ENCODE measurements around the gene VWA8.

Gene VWA8

DNA sequence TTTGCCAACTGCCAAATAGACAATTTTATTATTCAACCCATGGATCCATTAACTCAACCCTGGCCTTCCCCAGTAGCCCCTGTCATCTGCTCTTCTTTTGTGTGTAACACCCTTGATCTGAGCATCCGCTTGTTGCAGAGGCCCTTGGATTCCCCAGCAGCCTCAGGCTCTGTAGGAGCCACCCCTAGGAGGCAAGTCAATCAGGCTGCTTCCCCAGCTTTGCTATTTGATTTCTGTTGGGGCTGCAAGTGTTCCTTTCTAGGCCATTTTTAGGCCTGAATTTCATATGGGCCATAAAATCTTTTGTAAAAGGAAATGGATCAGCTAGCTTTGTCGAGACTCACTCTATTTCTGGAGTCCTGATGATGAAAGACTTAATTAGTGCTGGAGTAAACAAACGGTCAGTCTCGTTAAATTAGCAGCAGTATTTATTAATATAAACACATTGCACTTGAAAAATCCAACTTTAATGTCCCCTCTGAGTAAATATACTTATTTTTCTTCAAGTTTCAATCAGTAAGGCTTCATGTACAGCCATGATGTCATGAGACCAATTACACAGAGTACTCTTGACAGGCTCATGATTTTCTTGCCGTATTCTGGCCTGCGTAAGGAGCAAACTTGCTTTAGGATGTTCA, 398.2 kb downstream of the VWA8 start:
- H3K27me3 ChIP-seq (ENCODE audit: insufficient read depth, low read length), result no peaks in the 10 kb centered on the region
- H3K27ac ChIP-seq (ENCODE audit: low read depth, low read length), result no peak overlapping the region
- H3K36me3 ChIP-seq (ENCODE audit: insufficient read depth, low read length), result no peaks in the 10 kb centered on the region
- no peak overlapping the region for H2AFZ ChIP-seq (ENCODE audit: low read length, unreplicated experiment)
- H3K4me1 ChIP-seq (ENCODE audit: control insufficient read depth, insufficient read depth, low read length, unreplicated experiment), result peaks cover 30% of the 10 kb centered on the region
- no peaks in the 10 kb centered on the region for H3K79me2 ChIP-seq (ENCODE audit: control insufficient read depth, insufficient read depth, low read length, unreplicated experiment)
- no peak overlapping the region for H3K4me3 ChIP-seq (ENCODE audit: low read depth, low read length)

DNA sequence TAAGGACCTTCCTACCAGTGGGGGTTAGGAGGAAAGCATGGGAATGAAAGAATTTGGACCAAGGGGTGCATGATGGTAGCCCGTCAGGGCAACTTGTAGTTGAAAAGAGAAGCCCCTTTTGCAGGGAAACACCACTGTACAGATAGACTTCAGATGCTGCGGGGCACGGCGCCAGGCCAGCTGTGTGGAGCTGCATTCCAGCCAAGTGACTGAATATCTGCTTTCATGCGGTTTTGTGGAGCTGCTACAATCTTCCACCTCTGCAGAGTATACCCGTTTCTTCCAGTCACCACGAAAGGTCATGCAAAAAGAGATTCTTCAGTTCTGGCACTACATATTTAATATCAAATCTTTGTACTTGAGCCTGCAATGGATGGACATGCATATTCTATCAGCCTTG, 398.8 kb downstream of the VWA8 start:
- H3K36me3 ChIP-seq (ENCODE audit: insufficient read depth, low read length), result no peaks in the 10 kb centered on the region
- H3K4me3 ChIP-seq (ENCODE audit: low read depth, low read length), result no peak overlapping the region
- no peak overlapping the region for H2AFZ ChIP-seq (ENCODE audit: low read length, unreplicated experiment)
- peaks cover 30% of the 10 kb centered on the region for H3K4me1 ChIP-seq (ENCODE audit: control insufficient read depth, insufficient read depth, low read length, unreplicated experiment)
- H3K79me2 ChIP-seq (ENCODE audit: control insufficient read depth, insufficient read depth, low read length, unreplicated experiment), result no peaks in the 10 kb centered on the region
- H3K27ac ChIP-seq (ENCODE audit: low read depth, low read length), result no peak overlapping the region
- no peaks in the 10 kb centered on the region for H3K27me3 ChIP-seq (ENCODE audit: insufficient read depth, low read length)

DNA sequence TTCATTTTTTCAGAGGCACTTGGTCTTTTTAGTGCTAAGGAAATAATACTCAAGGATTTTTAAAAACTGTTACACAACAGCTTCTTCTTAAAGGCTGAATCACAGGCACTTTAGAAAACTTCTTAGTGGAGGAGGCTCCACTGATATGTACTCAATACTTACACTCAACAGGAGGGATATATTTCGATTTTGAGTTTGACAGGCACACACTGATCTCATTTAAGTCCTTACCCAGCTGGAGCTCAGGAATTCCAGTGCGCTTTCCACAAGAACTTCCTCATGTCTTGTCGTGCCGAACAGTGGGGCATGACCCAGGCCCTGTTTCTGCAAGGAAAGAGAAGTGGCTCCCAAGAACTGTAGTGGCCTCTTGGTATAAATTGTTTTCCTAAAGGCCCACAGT, 399.7 kb downstream of the VWA8 start:
- no peak overlapping the region for H2AFZ ChIP-seq (ENCODE audit: low read length, unreplicated experiment)
- no peaks in the 10 kb centered on the region for H3K36me3 ChIP-seq (ENCODE audit: insufficient read depth, low read length)
- no peaks in the 10 kb centered on the region for H3K27me3 ChIP-seq (ENCODE audit: insufficient read depth, low read length)
- no peaks in the 10 kb centered on the region for H3K79me2 ChIP-seq (ENCODE audit: control insufficient read depth, insufficient read depth, low read length, unreplicated experiment)
- peaks cover 30% of the 10 kb centered on the region for H3K4me1 ChIP-seq (ENCODE audit: control insufficient read depth, insufficient read depth, low read length, unreplicated experiment)
- no peak overlapping the region for H3K27ac ChIP-seq (ENCODE audit: low read depth, low read length)
- no peak overlapping the region for H3K4me3 ChIP-seq (ENCODE audit: low read depth, low read length)

GRCh38 chr13:41558781-41559560, 401.9 kb downstream of the VWA8 start:
- H3K36me3 ChIP-seq (ENCODE audit: insufficient read depth, low read length), result no peaks in the 10 kb centered on the region

DNA sequence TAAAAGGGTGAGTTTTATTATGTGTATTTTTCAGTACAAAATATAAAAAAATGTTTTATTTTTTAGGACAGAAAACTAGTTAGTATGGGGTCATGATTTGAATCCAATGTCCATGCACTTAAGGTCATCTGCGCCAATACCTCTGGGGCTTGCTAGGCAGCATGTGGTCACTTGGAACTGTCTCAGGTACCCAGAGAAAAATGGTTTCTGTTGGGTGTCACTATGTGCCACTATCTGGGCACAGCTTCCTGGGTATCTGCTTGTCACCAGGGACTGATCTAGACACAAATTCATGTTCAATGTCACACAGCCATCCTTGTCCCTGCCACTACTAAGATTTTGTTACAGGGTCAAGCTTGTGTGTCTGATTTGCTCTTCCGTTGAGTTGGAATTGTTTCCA, 403.2 kb downstream of the VWA8 start:
- H2AFZ ChIP-seq (ENCODE audit: low read length, unreplicated experiment), result no peak overlapping the region
- H3K27me3 ChIP-seq (ENCODE audit: insufficient read depth, low read length), result no peaks in the 10 kb centered on the region; the same call in 1 of the 2 replicates
- H3K79me2 ChIP-seq (ENCODE audit: control insufficient read depth, insufficient read depth, low read length, unreplicated experiment), result no peaks in the 10 kb centered on the region
- no peaks in the 10 kb centered on the region for H3K36me3 ChIP-seq (ENCODE audit: insufficient read depth, low read length)
- no peak overlapping the region for H3K27ac ChIP-seq (ENCODE audit: low read depth, low read length)
- no peak overlapping the region for H3K4me3 ChIP-seq (ENCODE audit: low read depth, low read length)
- H3K4me1 ChIP-seq (ENCODE audit: control insufficient read depth, insufficient read depth, low read length, unreplicated experiment), result peaks cover 13% of the 10 kb centered on the region

More at GRCh38 chr13:41558781-41559560, 401.9 kb downstream of the VWA8 start:
- Histone ChIP-seq H3K27me3 (ENCODE audit: insufficient read depth, low read length) (no peaks in the 10 kb centered on the region), H3K4me3 (ENCODE audit: low read depth, low read length) (no peak overlapping the region), H3K4me1 (ENCODE audit: control insufficient read depth, insufficient read depth, low read length, unreplicated experiment) (peaks cover 21% of the 10 kb centered on the region), H2AFZ (ENCODE audit: low read length, unreplicated experiment) (no peak overlapping the region), H3K79me2 (ENCODE audit: control insufficient read depth, insufficient read depth, low read length, unreplicated experiment) (no peaks in the 10 kb centered on the region), H3K27ac (ENCODE audit: low read depth, low read length) (no peak overlapping the region)

- Histone ChIP-seq H2AFZ (ENCODE audit: low read length, unreplicated experiment) (no peak overlapping the region), H3K79me2 (ENCODE audit: control insufficient read depth, insufficient read depth, low read length, unreplicated experiment) (no peaks in the 10 kb centered on the region), H3K27me3 (ENCODE audit: insufficient read depth, low read length) (no peaks in the 10 kb centered on the region; the same call in 1 of the 2 replicates), H3K27ac (ENCODE audit: low read depth, low read length) (no peak overlapping the region), H3K36me3 (ENCODE audit: insufficient read depth, low read length) (no peaks in the 10 kb centered on the region), H3K4me1 (ENCODE audit: control insufficient read depth, insufficient read depth, low read length, unreplicated experiment) (no peaks in the 10 kb centered on the region), H3K4me3 (ENCODE audit: low read depth, low read length) (no peak overlapping the region)
Observed at GRCh38 chr13:41554626-41555386, 406.1 kb downstream of the VWA8 start.

GRCh38 chr13:41554180-41554579, 406.7 kb downstream of the VWA8 start:
- Histone ChIP-seq H3K4me1 (ENCODE audit: control insufficient read depth, insufficient read depth, low read length, unreplicated experiment) (no peaks in the 10 kb centered on the region), H3K79me2 (ENCODE audit: control insufficient read depth, insufficient read depth, low read length, unreplicated experiment) (no peaks in the 10 kb centered on the region), H3K4me3 (ENCODE audit: low read depth, low read length) (no peak overlapping the region), H2AFZ (ENCODE audit: low read length, unreplicated experiment) (no peak overlapping the region), H3K27ac (ENCODE audit: low read depth, low read length) (no peak overlapping the region), H3K27me3 (ENCODE audit: insufficient read depth, low read length) (no peaks in the 10 kb centered on the region; the same call in 1 of the 2 replicates), H3K36me3 (ENCODE audit: insufficient read depth, low read length) (no peaks in the 10 kb centered on the region)

DNA sequence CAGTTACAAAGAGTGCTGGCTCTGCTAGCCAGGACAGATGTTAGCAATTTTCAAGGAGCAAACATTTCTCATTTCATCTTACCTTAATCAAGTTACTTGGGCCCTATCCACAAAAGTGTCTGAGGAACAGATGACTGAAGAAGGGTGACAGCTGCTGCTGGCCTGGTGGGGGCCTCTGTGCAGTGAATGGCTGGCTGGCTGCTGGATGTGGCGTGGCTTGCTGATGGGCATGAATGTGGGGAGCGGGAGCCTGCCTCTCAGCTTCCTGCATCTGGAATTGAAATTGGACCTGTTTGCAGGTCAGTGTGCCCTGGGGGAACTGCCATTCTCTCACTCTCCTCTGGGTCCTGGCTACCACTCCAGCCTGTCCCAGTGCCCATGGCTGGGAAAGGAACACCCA, 408.9 kb downstream of the VWA8 start:
- H3K4me3 ChIP-seq (ENCODE audit: low read depth, low read length), result no peak overlapping the region
- H3K27ac ChIP-seq (ENCODE audit: low read depth, low read length), result no peak overlapping the region
- H3K4me1 ChIP-seq (ENCODE audit: control insufficient read depth, insufficient read depth, low read length, unreplicated experiment), result no peaks in the 10 kb centered on the region

GRCh38 chr13:41550276-41550675, 410.6 kb downstream of the VWA8 start:
- Histone ChIP-seq H3K79me2 (ENCODE audit: control insufficient read depth, insufficient read depth, low read length, unreplicated experiment) (no peaks in the 10 kb centered on the region), H3K27me3 (ENCODE audit: insufficient read depth, low read length) (no peaks in the 10 kb centered on the region; the same call in 1 of the 2 replicates), H2AFZ (ENCODE audit: low read length, unreplicated experiment) (no peak overlapping the region), H3K4me1 (ENCODE audit: control insufficient read depth, insufficient read depth, low read length, unreplicated experiment) (no peaks in the 10 kb centered on the region), H3K36me3 (ENCODE audit: insufficient read depth, low read length) (no peaks in the 10 kb centered on the region), H3K4me3 (ENCODE audit: low read depth, low read length) (no peak overlapping the region), H3K27ac (ENCODE audit: low read depth, low read length) (no peak overlapping the region)

More for the DNA sequence above, 408.9 kb downstream of the VWA8 start:
- H3K36me3 ChIP-seq (ENCODE audit: insufficient read depth, low read length), result no peaks in the 10 kb centered on the region
- H3K79me2 ChIP-seq (ENCODE audit: control insufficient read depth, insufficient read depth, low read length, unreplicated experiment), result no peaks in the 10 kb centered on the region
- no peaks in the 10 kb centered on the region; the same call in 1 of the 2 replicates for H3K27me3 ChIP-seq (ENCODE audit: insufficient read depth, low read length)
- H2AFZ ChIP-seq (ENCODE audit: low read length, unreplicated experiment), result no peak overlapping the region

DNA sequence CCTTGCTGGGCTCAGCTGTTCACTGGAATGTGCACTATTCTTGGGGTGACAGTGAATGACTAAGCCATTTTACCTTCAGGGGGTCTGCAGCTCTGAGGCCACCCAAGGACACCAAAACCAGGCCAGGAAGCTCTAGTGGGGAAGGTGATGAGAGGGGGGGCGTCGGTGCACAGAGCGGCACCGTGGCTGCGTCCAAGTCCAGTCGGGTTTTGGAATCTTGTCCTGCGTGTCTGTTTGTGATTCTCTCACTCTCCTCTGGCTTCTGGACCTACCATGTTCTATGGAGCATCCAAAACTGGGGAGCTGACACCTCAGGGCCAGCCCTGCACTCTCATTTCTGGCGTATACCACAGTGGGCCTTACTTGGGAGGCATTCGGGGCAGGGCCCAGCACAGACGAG, 411.4 kb downstream of the VWA8 start:
- no peak overlapping the region for H3K4me3 ChIP-seq (ENCODE audit: low read depth, low read length)
- no peaks in the 10 kb centered on the region for H3K4me1 ChIP-seq (ENCODE audit: control insufficient read depth, insufficient read depth, low read length, unreplicated experiment)
- H2AFZ ChIP-seq (ENCODE audit: low read length, unreplicated experiment), result no peak overlapping the region
- H3K79me2 ChIP-seq (ENCODE audit: control insufficient read depth, insufficient read depth, low read length, unreplicated experiment), result no peaks in the 10 kb centered on the region
- no peaks in the 10 kb centered on the region; the same call in 1 of the 2 replicates for H3K27me3 ChIP-seq (ENCODE audit: insufficient read depth, low read length)
- no peaks in the 10 kb centered on the region for H3K36me3 ChIP-seq (ENCODE audit: insufficient read depth, low read length)
- no peak overlapping the region for H3K27ac ChIP-seq (ENCODE audit: low read depth, low read length)
